ENCODE results near the gene GSDMA. TPM values are rescaled to one million over a fixed set of nuclear protein-coding genes. Genes with fewer than 3 reads are reported as not detected.
A peak's percentile ranks its signal among the peaks of the same experiment; 100 is the strongest.

Gene GSDMA
- total and polyA plus RNA-seq, 10 of the 15 experiments (the other 5 are each of a cell fraction or from before 2014, with no cell fraction given), result 0.04 to 0.11 TPM; not detected in 8

DNA sequence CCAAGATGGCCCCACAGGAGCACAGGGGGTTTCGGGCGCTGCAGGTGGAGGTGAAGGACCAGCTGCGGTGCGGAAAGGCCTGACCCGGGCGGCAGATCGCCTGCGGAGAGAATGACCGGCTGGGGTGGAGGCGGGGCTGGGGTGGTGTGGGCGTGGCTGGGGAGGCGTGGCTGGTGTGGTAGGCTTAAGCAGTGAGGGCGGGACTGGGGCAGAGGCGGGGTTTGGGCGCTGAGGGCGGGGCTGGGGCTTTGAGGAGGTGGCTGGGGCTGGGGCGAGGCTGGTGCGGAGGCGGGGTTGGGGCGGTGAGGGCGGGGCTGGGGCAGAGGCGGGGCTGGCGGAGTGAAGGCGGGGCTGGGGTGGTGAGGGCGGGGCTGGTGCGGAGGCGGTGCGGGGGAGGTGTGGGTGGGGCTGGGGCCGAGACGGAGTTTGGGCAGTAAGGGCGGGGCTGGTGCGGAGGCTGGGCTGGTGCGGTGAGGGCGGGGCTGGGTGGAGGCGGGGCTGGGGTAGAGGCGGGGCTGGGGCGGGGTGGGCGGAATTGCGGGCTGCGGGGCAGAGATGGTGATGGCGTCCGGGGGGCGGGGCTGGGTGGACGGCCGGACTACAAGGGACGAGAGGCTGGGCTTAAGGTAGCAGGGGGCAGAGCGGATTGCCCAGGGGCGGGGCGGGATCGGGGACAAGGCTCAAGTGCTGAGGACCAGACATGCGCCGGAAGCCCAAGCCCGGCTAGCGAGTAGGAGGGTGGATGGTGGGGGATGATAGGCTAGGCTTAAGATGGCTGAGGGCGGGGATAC, 9.9 kb upstream of the GSDMA start:
- Histone ChIP-seq H3K9ac (ENCODE audit: control insufficient read depth, insufficient read depth, low read length) (0 out of 2 replicates have a peak overlapping the region, but pooled peaks have one; percentile 32), H3K4me2 (ENCODE audit: control insufficient read depth, insufficient read depth) (peak overlapping the region; percentile 99), H3K9me3 (replicated peaks; ENCODE audit: control insufficient read depth, insufficient read depth, low read length) (no peaks in the 10 kb centered on the region), H2AFZ (ENCODE audit: control insufficient read depth, low read depth, low read length) (peak overlapping the region; percentile 85), H3K27me3 (replicated peaks in 1 of 2; ENCODE audit: control insufficient read depth in 2 of 2, insufficient read depth in 2 of 2, low read length in 1 of 2) (no peaks in the 10 kb centered on the region), H3K79me2 (ENCODE audit: control insufficient read depth, insufficient read depth, low read length) (no peaks in the 10 kb centered on the region), H3K4me1 (ENCODE audit: control insufficient read depth, insufficient read depth, low read length) (peaks cover 3% of the 10 kb centered on the region; the same call in 1 of the 2 replicates), H3K4me3 (peak overlapping the region; percentile 76), H4K20me1 (ENCODE audit: control insufficient read depth, insufficient read depth) (no peaks in the 10 kb centered on the region), H3K36me3 (ENCODE audit: control insufficient read depth in 2 of 2, insufficient read depth in 2 of 2, low read length in 1 of 2) (no peaks in the 10 kb centered on the region), H3K27ac (ENCODE audit: control insufficient read depth, insufficient read depth) (peak overlapping the region; percentile 40; the same call in 1 of the 2 replicates)
- SMC1A ChIA-PET (ENCODE audit: uncharacterized antibody, unreplicated experiment), result no interaction called here
- in situ Hi-C loops (cut with MboI), result no loop called here
- DNase-seq (ENCODE audit: low read depth, low spot score) (peak; percentile 79), FAIRE-seq (peak; percentile 96), ATAC-seq (peak; percentile 97)
- TF ChIP-seq MYB (IDR thresholded peaks at IDR 0.05; ENCODE audit: borderline replicate concordance, low read depth, low read length) (no peak), EP300 (IDR thresholded peaks at IDR 0.05; ENCODE audit: borderline replicate concordance in 1 of 2, control insufficient read depth in 1 of 2, low read depth in 2 of 2, low read length in 2 of 2) (no peak), SP1 (IDR thresholded peaks at IDR 0.05; ENCODE audit: low read depth, low read length) (peak; percentile 13), POLR2A (IDR thresholded peaks at IDR 0.05; ENCODE audit: low read depth, low read length) (peak; percentile 81; the same call in 1 of the 2 replicates), YY1 (IDR thresholded peaks at IDR 0.05; ENCODE audit: low read depth, low read length) (peak; percentile 72; the same call in 1 of the 2 replicates), SRF (IDR thresholded peaks at IDR 0.05; ENCODE audit: low read depth in 2 of 2, low read length in 2 of 2) (0 out of 4 replicates have a peak, but pooled peaks of 1 of the 2 experiments have one; percentile 34), RB1 (IDR thresholded peaks at IDR 0.05; ENCODE audit: borderline replicate concordance) (no peak), HDGF (IDR thresholded peaks at IDR 0.05) (peak; percentile 96), EGR1 (IDR thresholded peaks at IDR 0.05; ENCODE audit: borderline replicate concordance in 1 of 2, low read depth in 2 of 2, low read length in 2 of 2) (peak in 1 of 2 experiments; percentile 98; a peak in 2 of 3 replicates)
- TF ChIP-seq, protein P1, sequence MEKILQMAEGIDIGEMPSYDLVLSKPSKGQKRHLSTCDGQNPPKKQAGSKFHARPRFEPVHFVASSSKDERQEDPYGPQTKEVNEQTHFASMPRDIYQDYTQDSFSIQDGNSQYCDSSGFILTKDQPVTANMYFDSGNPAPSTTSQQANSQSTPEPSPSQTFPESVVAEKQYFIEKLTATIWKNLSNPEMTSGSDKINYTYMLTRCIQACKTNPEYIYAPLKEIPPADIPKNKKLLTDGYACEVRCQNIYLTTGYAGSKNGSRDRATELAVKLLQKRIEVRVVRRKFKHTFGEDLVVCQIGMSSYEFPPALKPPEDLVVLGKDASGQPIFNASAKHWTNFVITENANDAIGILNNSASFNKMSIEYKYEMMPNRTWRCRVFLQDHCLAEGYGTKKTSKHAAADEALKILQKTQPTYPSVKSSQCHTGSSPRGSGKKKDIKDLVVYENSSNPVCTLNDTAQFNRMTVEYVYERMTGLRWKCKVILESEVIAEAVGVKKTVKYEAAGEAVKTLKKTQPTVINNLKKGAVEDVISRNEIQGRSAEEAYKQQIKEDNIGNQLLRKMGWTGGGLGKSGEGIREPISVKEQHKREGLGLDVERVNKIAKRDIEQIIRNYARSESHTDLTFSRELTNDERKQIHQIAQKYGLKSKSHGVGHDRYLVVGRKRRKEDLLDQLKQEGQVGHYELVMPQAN (conservative IDR thresholded peaks at IDR 0.05), result no peak
- RAD21 ChIA-PET (ENCODE audit: unreplicated experiment), result interaction anchor here (0.6 to 1.4 kb wide), 4 partner anchors 15 to 58 kb away, joined by 3 to 5 read pairs (median 4); no protein-coding TSS in a partner anchor
- intact Hi-C loops (cut with micrococcal nuclease; ENCODE audit: unreplicated experiment), result no loop called here
- no TSS peak for BruUV-seq (replicated peaks)
- CTCF ChIA-PET, result interaction anchor here (1.0 to 8.3 kb wide), 3 partner anchors 13 to 80 kb away, joined by 3 to 120 read pairs (median 98); partner anchors contain the start of gene PSMD3
- POLR2A ChIA-PET, result interaction anchor here (0.6 to 1.0 kb wide), 2 partner anchors 15 to 718 kb away, joined by 3 to 5 read pairs; no protein-coding TSS in a partner anchor
- 2% methylated on average over 32 of the region's 55 CpGs for WGBS (ENCODE audit: insufficient coverage, insufficient replicate concordance, low lambda C conversion rate, missing lambda C conversion rate)

All from GM12878 (cell line).